ENCODE measurements around the gene PRR12. TPM values are rescaled to one million over a fixed set of nuclear protein-coding genes. Genes with fewer than 3 reads are reported as not detected.

The PRR12 gene
- total and polyA plus RNA-seq, 9 of the 15 experiments (the other 6 are each of a cell fraction or from before 2014, with no cell fraction given) = 0.01 to 21.1 (median 0.98) TPM

DNA sequence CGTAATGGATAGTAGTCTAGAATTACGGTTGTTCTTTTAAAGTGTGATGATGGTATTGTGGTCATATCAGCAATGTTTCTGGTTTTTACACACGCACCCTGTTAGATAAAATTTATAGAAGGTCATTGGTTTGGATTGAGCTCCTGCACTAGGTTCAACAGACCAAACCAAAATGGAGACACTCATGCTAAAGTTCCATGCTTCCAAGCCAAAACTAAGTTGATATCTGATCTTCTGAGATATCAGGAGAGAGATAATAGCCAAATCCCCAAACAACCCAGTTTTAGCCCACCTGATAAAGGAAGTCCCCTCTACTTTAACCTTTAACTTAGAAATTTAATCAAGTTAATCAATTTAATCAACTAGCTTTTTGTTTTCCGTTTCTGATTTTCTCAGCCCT, 11.8 kb upstream of the PRR12 start (continued):
- TF ChIP-seq, protein P1, sequence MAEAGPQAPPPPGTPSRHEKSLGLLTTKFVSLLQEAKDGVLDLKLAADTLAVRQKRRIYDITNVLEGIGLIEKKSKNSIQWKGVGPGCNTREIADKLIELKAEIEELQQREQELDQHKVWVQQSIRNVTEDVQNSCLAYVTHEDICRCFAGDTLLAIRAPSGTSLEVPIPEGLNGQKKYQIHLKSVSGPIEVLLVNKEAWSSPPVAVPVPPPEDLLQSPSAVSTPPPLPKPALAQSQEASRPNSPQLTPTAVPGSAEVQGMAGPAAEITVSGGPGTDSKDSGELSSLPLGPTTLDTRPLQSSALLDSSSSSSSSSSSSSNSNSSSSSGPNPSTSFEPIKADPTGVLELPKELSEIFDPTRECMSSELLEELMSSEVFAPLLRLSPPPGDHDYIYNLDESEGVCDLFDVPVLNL (CRISPR knock-in tag; IDR thresholded peaks at IDR 0.05; ENCODE audit: low read depth) = no peak
- no peak for TF ChIP-seq KHSRP (IDR thresholded peaks at IDR 0.05)
- no peak for TF ChIP-seq TFAM (CRISPR knock-in tag; conservative IDR thresholded peaks at IDR 0.05)
- no peak for TF ChIP-seq RBBP5 (IDR thresholded peaks at IDR 0.05; ENCODE audit: borderline replicate concordance, insufficient read depth, low read length, poor library complexity, severe bottlenecking)
- no peak for TF ChIP-seq POLR3G (IDR thresholded peaks at IDR 0.05; ENCODE audit: extremely low read depth, insufficient read length, insufficient replicate concordance)
- no peak for TF ChIP-seq ZNF780A (CRISPR knock-in tag; IDR thresholded peaks at IDR 0.05)
- no peak for TF ChIP-seq ARNT (IDR thresholded peaks at IDR 0.05)
- TF ChIP-seq, protein P2, sequence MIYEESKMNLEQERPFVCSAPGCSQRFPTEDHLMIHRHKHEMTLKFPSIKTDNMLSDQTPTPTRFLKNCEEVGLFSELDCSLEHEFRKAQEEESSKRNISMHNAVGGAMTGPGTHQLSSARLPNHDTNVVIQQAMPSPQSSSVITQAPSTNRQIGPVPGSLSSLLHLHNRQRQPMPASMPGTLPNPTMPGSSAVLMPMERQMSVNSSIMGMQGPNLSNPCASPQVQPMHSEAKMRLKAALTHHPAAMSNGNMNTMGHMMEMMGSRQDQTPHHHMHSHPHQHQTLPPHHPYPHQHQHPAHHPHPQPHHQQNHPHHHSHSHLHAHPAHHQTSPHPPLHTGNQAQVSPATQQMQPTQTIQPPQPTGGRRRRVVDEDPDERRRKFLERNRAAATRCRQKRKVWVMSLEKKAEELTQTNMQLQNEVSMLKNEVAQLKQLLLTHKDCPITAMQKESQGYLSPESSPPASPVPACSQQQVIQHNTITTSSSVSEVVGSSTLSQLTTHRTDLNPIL (CRISPR knock-in tag; IDR thresholded peaks at IDR 0.05) = no peak
- TF ChIP-seq, protein P3, sequence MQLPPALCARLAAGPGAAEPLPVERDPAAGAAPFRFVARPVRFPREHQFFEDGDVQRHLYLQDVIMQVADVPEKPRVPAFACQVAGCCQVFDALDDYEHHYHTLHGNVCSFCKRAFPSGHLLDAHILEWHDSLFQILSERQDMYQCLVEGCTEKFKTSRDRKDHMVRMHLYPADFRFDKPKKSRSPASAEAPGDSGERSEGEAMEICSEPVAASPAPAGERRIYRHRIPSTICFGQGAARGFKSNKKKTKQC (CRISPR knock-in tag; IDR thresholded peaks at IDR 0.05) = no peak
- no peak for TF ChIP-seq KDM4B (IDR thresholded peaks at IDR 0.05; ENCODE audit: borderline replicate concordance in 2 of 2, low read depth in 1 of 2)
- TF ChIP-seq ETV5 (CRISPR knock-in tag; IDR thresholded peaks at IDR 0.05; ENCODE audit: low read depth) = no peak

Data from K562 (cell line).